GM18502 (cell line): ENCODE measurements around the gene RASSF8.

Source experiments
- ATAC-seq: cut with Tn5 transposase; IDR thresholded peaks from one replicate; pipeline ENCODE4 v1.9.1; 2021; ENCODE audit warnings: mild to moderate bottlenecking; ENCODE audit not compliant: unreplicated experiment, poor library complexity

Gene RASSF8

DNA sequence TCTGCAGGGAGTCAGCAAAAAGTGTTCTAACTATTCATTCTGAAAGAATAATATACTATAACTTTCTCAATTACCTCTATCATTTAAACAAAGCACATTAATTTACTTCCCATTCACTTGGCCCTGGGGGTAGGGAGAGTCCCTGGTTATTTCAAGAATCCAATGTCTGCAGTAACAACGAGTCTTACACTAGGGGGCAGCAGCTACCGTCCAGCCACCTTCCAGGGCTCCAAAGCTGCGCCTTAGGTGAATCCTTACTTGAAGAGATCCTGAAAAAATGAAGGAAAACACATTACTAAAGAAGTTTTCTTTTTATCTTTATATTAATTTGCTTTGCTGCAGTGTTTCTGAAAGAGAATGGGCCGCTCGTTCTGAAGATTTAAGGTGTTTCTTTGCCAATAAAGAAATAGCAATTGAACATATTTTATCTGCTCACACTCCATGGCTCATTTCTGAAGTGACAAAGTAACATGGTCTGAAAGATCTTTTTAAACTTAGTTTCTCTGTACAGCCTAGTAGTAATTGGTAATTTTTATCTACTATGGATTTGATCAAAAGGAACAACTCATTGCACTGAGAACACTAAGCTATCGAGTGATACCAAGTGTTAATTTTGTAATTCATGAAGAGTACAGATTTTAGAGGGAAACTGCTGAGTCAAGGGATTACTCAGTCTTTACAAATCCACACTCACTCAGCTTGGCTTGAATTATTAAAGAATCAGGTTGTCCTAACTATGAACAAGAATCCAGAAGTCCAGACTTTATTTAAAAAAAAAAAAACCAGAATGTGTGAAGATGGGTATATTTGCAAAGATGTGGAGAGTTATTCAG lies 138.8 kb downstream of the RASSF8 start:
- peak; percentile 81 for ATAC-seq

DNA sequence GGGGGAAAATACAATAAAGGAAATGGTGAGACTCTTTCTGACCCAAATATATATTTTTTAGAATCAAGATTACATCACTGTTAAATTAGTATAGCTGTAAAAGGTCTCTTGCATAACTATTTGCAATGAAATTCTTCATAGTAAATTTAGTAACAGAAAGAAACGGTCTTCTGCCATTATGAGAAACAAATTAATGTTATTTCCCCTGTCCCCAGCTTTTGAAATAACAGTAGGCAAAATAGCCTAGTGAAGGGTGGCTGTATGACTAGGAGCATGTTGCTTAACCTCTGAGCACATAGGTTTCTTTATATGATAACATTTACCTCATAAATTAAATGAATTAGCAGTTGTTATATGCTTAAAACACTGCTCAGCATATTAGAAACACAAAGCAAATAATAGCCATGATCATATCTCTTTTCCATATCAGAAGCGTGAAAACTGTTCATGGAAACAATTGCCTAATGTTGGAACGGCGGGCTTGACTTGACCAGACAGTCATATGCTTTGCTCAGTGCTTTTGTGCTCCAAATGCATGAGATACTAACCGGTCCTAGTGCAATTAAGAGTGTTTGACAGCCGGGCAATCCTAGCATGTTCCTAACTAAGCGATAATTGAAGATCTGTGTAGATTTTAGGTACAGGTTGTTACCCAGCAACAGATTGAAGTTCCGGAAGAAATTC lies 142.3 kb downstream of the RASSF8 start:
- no peak for ATAC-seq

DNA sequence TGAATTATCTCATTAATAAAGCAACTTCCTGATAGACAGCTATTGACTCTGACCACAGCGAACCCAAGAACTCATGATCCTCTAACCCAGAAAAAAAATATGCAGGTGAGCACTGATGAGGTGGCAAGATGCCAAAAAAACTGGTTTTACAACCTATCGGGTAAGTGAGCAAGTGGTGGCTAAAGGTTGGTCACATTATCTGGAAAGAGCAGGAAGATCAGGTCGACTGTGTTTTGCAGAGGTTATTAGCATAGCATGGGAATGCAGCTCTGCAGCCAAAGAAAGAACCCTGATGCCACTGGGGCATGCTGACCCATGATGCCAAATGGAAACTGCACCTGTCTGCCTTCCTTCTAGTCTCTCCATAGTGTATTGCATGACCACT lies 142.9 kb downstream of the RASSF8 start:
- no peak for ATAC-seq

GRCh38 chr12:26101763-26102162 lies 143.3 kb downstream of the RASSF8 start:
- no peak for ATAC-seq

GRCh38 chr12:26102953-26103352 lies 144.5 kb downstream of the RASSF8 start:
- ATAC-seq: no peak

DNA sequence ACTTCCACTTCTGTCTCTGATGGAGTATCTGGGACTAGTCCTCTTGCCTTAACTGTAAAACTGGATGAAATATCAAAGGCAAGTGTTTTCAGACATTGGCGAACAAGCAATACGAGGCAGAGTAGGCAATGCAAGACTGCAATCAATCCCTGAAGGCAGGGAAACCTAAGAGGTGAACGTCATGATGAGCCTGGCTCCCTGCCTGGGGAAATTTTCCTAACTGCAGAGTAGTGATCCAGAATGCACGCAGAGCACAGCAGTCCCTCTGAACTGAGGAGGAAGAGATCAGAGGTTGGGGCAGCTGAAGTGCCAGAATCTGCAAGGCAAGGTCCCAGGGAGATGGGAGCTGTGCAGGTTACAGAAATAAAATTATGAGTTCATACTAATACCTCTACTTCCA lies 147.9 kb downstream of the RASSF8 start:
- no peak for ATAC-seq

GRCh38 chr12:26108915-26109314 lies 150.4 kb downstream of the RASSF8 start:
- ATAC-seq: no peak

DNA sequence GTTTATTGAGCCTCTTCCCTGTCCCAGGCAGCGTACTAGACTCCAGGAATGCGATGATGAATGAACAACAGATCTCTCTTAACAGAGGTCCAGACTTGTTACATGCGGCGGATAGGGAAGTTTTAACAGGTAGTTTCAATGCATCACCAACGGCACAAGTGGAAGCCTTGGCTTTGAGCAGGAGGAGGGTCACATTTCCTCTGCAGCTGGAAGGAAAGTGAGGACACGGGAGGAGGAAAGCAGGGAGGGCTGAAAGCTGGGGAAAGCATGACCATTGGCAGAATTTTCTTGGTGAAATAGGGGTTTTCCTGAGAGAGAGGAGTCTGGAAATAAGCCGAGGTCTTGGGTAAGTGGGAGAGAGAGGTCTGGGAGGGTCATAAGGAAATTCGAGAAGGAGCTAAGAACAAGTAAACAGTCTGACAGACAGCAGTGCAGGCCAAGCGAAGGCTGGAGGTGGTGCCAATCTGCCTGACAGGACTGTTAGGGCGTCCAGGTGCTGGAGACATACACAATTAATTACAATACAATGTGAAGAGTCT lies 150.9 kb downstream of the RASSF8 start:
- no peak for ATAC-seq

DNA sequence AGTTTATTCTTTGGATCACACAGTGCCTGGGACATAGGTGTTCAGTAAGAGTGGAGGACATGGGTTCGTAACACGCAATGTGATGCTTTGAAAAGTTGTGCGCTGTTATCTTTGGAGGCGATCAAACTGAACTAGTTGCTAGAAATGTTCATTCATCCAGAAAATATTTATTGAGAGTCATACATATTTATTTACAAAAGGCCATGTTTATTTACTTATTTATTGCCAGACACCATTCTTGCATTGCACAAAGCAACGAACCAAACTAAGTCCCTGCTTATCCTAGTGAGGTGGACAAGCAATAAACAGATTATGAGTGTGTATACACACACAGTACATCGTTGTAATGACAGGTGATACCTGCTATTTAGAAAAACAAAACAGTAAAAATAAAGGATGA lies 153.8 kb downstream of the RASSF8 start:
- no peak for ATAC-seq

- ATAC-seq: no peak
These were observed 154.2 kb downstream of the RASSF8 start for GRCh38 chr12:26112703-26113147.

GRCh38 chr12:26113181-26113654 lies 154.7 kb downstream of the RASSF8 start:
- no peak for ATAC-seq

DNA sequence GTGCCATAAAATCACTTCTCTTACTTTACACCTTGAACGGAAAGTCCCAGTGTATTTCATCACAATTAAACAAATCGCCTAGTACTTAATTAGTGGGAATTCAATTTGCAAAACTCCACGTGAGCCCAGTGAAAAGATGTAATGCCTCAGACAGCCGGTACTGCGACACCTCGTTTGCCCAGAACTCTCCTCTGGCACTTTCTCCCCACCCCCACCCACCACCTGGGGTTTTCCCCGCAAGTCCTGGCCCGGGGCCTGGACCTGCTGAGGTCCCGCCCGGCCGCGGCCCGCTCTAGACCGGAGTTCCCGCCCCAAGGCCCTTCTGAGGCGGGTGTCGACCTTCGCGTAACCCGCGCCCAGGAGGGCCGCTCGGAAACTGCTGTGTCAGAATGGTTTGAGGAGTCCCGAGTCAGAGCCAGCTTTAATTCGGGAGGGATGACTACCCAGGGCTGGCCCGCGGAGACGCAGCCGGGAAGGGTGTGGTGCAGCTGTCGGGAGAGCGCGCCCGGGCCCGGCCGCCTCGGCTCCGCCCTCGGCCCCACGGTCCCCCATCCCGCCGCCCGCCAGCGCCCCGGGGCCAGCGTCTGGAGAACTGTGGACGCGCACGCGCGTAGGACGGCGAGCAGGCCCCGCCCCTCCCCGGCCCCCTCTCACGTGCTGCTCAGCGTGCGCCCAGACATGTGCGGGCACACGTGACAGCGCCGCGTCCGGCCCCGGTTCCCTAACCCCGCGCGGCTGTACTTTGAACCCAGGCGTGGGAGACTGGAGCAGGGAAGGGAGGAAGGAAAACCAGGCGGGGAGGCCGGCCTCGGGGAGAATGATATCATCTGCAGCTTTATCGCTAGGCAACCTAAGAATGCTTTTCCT lies 155.6 kb downstream of the RASSF8 start:
- peak; percentile 87 for ATAC-seq

DNA sequence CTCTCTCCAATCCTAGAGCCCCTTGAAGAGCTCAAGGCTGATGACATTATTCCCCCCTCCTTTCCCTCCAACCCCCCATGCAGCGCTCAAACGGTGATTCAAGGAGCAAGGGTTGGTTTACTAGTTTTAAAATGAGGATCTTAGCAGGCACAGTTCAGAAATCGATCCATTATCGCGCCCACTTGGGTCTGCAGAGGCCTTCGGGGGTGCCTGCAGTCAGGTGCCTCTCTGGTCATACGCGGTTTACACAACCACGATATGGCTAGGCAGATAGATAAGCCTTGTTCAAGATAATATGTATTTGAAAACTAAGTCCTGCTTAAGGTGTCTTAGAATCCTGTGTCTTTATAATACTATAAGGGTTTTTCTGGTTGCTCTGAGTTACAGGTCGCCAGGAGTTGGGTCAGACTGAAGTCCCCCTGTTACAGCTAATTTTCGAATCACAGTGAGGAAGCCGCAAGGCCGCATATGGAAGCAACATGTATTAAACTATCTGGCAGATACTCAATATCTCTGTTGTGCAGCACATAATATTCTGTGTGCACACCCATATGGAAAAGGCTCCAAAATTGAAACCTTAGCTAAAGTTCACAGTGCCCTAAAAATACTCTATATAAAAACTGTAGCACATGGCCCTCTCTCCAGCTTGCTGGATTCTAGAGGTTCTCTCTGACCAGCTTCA lies 156.4 kb downstream of the RASSF8 start:
- ATAC-seq: no peak

DNA sequence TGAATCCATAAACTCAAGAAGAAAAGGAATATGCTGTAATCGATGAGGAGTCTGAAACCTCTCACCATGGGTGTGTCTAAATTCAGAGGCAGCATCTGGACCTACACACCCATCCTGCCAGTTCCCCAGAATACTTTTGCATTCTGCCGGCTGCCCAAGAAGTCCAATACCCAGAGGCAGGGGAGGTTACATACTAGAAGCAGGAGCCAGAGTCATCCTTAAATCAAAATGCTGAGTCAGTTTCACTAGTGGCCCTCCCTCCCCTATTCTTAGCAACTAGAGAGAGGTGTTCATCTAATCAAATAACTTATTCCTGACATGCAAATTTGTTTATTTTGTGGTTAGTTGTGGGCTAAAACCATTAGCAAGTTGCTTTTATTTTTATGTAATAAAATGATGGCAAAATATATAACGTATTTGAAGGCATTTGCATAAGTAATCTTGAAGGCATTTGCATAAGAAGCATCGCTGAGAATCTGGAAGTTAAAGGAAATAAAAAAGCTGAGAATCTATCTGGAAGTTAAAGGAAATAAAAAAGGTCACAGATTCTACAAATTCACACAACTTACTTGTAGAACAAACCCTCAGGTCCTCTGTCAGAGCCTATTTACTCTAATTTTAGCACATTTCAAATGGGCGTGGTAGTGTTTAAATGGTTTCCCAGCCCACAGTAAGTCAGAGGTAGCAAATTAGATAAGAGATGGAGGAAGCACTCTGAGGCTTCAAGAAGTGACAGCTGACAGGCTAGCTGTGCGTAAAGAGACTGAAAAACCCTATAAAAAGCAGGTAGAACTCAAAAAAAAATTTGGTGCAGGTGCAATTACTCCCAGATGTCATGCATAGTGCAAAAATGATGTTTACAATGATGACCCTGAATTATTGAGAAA lies 158.6 kb downstream of the RASSF8 start:
- ATAC-seq: no peak

DNA sequence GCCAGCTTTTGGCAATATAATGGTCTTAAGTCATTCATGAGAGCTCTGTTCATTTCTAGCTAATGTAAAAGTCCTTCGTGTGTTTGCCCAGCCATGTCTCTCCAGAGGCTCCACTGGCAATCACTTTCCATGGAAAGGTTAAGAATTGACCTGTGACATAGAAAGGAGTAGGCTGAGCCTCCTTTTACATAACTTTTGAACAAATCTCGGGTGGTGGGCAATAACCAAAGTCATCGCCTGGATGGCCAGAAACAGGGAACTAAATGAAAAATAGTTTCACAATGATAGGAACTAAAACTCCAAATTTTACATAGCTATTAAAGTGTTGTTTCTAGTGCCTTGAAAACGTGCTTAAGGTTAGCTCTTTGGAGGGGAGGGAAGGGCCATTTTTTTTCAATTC lies 159.8 kb downstream of the RASSF8 start:
- no peak for ATAC-seq

DNA sequence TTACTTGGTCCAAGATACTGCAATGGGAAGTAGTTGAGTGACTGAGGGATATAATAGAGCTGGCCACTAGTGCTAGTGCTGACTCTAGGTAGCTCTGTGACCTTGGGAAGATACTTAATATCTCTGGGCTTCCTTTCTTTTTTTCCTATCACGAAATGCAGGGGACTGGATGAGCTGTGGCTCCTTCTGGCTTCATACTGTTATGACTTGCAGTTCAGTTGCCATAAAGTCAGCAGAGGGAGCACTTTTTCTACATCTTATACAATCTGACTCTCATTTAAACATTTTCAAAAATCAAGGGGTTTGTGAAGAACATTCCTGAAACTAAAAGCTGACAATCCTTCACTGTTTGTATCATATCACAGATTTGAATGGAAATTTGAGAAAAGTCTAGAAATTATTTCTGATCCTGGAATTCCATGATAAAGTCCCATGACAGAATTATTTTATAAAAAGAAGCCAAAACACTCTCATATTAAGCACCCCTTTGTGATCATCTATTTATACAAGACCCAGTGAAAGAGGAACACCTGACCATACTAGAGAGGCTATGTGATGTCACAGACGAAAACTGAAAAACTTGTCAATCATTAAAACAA lies 161.0 kb downstream of the RASSF8 start:
- no peak for ATAC-seq

GRCh38 chr12:26120561-26121274 lies 162.2 kb downstream of the RASSF8 start:
- no peak for ATAC-seq
